Epithelial cell of proximal tubule (primary cell): Measurements from ENCODE around the gene DIS3L. TPM values are rescaled to one million over a fixed set of nuclear protein-coding genes. Genes with fewer than 3 reads are reported as not detected.

Source experiments
- DNase-seq: peaks from one replicate; pipeline ENCODE4 v3.0.0-alpha.2; 2011; ENCODE audit warnings: low read depth
- H3K4me3 ChIP-seq: 2 replicates; pipeline ENCODE4 v1.5.1; 2011; ENCODE audit warnings: low read depth, mild to moderate bottlenecking, low read length
- total RNA-seq: library from RNA; depleted of rRNA; stranded (reverse); fragments of >200 nt; gene quantifications from 2 replicates; pipeline ENCODE4 v1.2.3, GENCODE V29; 2015
- TF ChIP-seq, protein P1 (sequence below): conservative IDR thresholded peaks from 2 replicates; pipeline ENCODE4 v1.5.1; 2012; ENCODE audit warnings: low read depth, mild to moderate bottlenecking, low read length

DIS3L gene
- total RNA-seq, 1 donor from 2014 or later, result 15.9 TPM

DNA sequence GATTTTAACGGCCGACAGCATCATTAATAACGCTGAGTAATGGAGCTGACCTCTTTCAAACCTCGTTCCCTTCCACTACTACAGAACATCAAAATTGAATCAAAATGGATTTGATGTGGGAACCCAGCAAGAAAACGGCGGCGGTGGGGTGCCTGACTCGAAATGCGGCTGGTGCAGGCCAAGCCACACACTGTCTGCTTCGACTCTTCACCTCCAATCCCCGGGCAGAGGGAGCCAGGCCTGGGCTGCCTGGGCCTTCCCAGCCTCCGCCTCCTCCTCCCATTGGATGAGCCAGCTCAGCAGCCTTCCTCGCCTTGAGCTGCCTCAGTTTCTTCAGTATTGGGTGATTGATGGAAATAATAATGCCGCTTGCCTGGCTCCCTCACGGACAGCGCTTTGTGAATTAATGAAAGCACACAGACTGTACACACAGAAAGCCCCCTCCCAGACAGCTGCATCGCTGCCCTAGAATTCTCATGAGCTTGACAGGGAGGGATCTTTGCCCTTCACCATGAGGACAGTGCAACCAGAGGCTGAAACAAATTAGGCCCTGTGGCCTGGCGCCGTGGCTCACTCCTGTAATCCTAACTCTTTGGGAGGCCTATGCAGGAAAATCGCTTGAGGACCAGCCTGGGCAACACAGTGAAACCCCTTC, 28.4 kb upstream of the DIS3L start:
- TF ChIP-seq, protein P1, sequence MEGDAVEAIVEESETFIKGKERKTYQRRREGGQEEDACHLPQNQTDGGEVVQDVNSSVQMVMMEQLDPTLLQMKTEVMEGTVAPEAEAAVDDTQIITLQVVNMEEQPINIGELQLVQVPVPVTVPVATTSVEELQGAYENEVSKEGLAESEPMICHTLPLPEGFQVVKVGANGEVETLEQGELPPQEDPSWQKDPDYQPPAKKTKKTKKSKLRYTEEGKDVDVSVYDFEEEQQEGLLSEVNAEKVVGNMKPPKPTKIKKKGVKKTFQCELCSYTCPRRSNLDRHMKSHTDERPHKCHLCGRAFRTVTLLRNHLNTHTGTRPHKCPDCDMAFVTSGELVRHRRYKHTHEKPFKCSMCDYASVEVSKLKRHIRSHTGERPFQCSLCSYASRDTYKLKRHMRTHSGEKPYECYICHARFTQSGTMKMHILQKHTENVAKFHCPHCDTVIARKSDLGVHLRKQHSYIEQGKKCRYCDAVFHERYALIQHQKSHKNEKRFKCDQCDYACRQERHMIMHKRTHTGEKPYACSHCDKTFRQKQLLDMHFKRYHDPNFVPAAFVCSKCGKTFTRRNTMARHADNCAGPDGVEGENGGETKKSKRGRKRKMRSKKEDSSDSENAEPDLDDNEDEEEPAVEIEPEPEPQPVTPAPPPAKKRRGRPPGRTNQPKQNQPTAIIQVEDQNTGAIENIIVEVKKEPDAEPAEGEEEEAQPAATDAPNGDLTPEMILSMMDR, result no peak
- DNase-seq, result no peak

DNA sequence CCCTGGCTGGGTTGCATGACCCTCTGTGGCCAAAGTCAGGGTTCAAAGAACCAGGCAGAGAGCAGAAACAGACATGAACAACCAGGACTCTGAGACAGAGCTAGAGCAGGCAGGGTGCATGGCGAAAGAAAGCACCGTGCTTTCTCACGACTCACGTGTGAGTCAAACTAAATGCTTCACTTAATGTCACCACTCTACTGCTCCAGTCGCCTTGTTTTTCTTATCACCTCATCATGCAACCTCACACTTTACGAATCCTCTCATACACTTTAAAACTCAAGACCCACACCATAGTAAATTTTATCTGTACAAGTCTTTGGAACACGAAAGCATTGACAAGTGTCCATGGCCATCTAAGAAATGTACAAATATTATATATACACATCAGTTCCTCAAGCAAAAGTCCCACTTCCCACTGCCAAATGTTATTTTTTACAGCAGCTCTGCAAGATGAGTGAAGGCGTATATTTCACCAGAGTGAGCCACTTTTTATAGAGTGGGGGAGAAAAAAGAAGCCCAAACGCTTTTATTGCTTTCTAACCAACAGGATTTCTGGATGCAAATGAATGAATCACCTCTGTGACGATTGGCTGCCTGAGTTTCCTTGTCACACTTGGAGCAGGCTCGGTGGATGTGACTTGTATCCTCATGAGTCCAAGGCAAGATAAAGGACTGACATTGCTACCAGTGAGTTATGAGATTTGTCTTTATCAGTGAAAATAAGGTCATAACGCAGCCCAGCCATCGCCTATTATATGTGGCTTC, 23.9 kb upstream of the DIS3L start:
- TF ChIP-seq, protein P1, result no peak
- DNase-seq, result peak; percentile 51
- H3K4me3 ChIP-seq, result no peak overlapping the region

More for the DNA sequence above, 28.4 kb upstream of the DIS3L start:
- no peak overlapping the region for H3K4me3 ChIP-seq

DNA sequence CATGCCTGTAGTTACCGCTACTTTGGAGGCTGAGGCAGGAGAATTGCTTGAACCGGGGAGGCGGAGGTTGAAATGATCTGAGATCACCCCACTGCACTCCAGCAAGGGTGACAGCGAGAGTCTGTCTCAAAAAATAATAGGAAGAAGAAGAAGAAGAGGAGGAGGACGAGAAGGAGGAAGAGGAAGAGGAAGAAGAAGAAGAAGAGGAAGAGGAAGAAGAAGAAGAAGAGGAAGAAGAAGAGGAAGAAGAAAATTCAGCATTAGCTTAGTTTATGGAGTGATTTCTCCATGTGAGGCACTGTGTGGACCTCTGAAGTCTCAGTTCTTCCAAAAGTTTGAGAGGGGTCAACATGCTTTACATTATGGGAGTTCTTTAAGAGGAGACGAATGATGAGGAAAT, 22.4 kb upstream of the DIS3L start:
- DNase-seq, result no peak
- no peak overlapping the region for H3K4me3 ChIP-seq
- TF ChIP-seq, protein P1, result no peak

DNA sequence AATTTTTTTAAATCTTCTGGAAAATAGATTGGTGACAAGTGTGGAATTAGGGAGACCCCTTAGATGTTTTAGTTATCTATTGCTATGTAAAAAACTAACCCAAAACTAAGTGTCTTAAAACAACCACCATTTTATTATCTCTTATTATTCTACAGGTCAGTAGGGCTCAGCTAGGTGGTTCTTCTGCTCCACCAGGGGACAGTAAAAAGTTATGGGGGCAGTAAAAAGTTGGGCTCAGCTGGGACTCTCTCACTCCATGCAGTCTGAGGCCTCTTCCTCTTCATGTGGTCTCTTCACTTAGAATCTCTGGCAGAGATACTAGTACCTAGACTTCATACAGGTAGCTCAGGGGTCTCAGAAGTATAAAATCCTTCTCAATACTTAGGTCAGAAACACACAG, 18.0 kb upstream of the DIS3L start:
- H3K4me3 ChIP-seq, result no peak overlapping the region
- TF ChIP-seq, protein P1, result no peak
- no peak for DNase-seq

DNA sequence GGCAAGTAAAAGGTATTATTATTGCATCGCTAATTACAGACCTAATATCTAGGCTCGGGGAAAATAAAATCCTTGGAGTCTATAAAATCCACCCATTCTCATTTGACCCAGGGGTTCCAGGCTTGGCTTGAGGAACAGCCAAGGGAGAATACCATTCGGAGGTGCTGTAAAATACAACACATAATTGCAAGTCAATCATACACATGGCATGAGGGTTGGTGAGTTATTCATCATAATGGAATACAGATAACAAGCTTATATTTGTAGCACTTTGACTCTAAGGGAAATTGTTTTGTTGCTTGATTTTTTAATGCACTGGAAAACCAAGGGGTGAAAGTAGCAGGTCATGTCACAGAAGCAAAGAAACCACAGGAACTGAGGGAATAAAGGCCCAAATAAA, 16.8 kb upstream of the DIS3L start:
- DNase-seq, result no peak
- TF ChIP-seq, protein P1, result no peak
- no peak overlapping the region for H3K4me3 ChIP-seq

DNA sequence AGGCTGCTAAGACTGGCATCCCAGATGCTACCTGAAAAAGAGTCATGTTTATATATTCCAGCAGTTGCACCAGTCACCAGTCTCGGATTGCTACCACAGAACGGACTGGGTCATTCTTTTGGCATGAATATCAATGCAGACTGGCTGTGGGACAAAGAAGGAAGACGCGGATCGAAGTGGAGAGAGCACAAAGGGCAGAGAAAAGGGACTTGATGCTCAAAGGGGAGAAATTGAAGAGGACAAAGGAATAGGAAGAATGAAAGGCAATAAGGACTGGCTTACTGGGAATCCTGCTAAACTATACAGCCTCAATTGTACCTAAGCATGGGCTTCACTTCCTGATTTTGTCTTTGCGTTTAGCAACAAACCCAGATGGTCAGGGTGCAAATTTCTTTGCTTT, 15.3 kb upstream of the DIS3L start:
- TF ChIP-seq, protein P1, result no peak
- no peak overlapping the region for H3K4me3 ChIP-seq
- no peak for DNase-seq
